Tibial artery (tissue), 4 donors: ENCODE measurements around the gene XPO5.

Experiments
- DNase-seq, 2 donors: peaks; one replicate each; pipeline ENCODE4 v3.0.0-alpha.2; 2019
- H3K27ac ChIP-seq, 2 donors: fragments of 200-600 bp; sonication (generic) in 1 of 2; 1 replicate in 1 of 2; 2 replicates in 1 of 2; pipeline ENCODE4 v1.5.1; 2018 to 2019; ENCODE audit warnings: mild to moderate bottlenecking in 1 of 2
- H3K27me3 ChIP-seq, 2 donors: fragments of 200-600 bp; sonication (generic) in 1 of 2; one replicate each; pipeline versions ENCODE4 v1.5.1 to v1.6.0; 2016 to 2019
- H3K36me3 ChIP-seq, 3 donors: fragments of 200-600 bp; sonication (generic) in 2 of 3; one replicate each; pipeline ENCODE4 v1.5.1; 2016 to 2019; ENCODE audit warnings: mild to moderate bottlenecking in 2 of 3
- H3K4me1 ChIP-seq, 4 donors: fragments of 200-600 bp; sonication (generic) in 2 of 4; 1 replicate in 3 of 4; 2 replicates in 1 of 4; pipeline ENCODE4 v1.5.1; 2016 to 2019
- H3K4me3 ChIP-seq, 2 donors: fragments of 200-600 bp; sonication (generic) in 1 of 2; 1 replicate in 1 of 2; 2 replicates in 1 of 2; pipeline ENCODE4 v1.5.1; 2018 to 2019; ENCODE audit warnings: mild to moderate bottlenecking in 2 of 2
- H3K9me3 ChIP-seq, 3 donors: fragments of 200-600 bp; sonication (generic) in 1 of 3; one replicate each; pipeline ENCODE4 v1.5.1; 2016 to 2019
- intact Hi-C: fragments of 100-400 bp; cut with DNase I; formaldehyde crosslinking; loops from one replicate; pipeline ENCODE4 v1.15.0; 2023; ENCODE audit warnings: low total_unique reads
- TF ChIP-seq, protein P1 (sequence below), 2 experiments: fragments of 200-600 bp in 1 of 2; fragments of 450-650 bp in 1 of 2; IDR thresholded peaks; one replicate each; pipeline ENCODE4 v1.5.1; 2017 to 2019; ENCODE audit warnings: antibody characterized with exemption in 2 of 2, mild to moderate bottlenecking in 1 of 2, moderate library complexity in 1 of 2

The XPO5 gene

DNA sequence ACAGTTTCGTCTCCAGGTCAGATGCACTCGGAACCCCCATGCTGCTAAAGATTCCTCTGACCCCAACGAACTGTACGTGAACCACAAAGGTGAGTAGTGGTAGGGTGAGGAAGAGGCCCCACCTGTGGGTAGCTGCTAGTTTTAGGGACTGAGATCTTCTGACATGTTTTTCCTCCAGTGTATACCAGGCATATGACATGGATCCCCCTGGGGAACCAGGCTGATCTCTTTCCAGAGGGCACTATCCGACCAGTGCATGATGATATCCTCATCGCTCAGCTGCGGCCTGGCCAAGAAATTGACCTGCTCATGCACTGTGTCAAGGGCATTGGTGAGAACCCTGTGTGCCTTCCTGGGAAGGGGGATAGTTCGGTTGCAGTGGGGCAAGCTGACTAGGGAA lies 55.7 kb downstream of the XPO5 start:
- intact Hi-C loops, result no loop called here
- Histone ChIP-seq H3K4me1 (peaks cover 0 to 30% (median 25%) of the 10 kb centered on the region in 4 donors), H3K27me3 (no peaks in the 10 kb centered on the region), H3K9me3 (no peaks in the 10 kb centered on the region), H3K4me3 (no peak overlapping the region), H3K27ac (no peak overlapping the region), H3K36me3 (peaks cover 28 to 66% (median 59%) of the 10 kb centered on the region in 3 donors)
- DNase-seq, result no peak
- TF ChIP-seq, protein P1, sequence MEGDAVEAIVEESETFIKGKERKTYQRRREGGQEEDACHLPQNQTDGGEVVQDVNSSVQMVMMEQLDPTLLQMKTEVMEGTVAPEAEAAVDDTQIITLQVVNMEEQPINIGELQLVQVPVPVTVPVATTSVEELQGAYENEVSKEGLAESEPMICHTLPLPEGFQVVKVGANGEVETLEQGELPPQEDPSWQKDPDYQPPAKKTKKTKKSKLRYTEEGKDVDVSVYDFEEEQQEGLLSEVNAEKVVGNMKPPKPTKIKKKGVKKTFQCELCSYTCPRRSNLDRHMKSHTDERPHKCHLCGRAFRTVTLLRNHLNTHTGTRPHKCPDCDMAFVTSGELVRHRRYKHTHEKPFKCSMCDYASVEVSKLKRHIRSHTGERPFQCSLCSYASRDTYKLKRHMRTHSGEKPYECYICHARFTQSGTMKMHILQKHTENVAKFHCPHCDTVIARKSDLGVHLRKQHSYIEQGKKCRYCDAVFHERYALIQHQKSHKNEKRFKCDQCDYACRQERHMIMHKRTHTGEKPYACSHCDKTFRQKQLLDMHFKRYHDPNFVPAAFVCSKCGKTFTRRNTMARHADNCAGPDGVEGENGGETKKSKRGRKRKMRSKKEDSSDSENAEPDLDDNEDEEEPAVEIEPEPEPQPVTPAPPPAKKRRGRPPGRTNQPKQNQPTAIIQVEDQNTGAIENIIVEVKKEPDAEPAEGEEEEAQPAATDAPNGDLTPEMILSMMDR (IDR thresholded peaks at IDR 0.05), result no peak

DNA sequence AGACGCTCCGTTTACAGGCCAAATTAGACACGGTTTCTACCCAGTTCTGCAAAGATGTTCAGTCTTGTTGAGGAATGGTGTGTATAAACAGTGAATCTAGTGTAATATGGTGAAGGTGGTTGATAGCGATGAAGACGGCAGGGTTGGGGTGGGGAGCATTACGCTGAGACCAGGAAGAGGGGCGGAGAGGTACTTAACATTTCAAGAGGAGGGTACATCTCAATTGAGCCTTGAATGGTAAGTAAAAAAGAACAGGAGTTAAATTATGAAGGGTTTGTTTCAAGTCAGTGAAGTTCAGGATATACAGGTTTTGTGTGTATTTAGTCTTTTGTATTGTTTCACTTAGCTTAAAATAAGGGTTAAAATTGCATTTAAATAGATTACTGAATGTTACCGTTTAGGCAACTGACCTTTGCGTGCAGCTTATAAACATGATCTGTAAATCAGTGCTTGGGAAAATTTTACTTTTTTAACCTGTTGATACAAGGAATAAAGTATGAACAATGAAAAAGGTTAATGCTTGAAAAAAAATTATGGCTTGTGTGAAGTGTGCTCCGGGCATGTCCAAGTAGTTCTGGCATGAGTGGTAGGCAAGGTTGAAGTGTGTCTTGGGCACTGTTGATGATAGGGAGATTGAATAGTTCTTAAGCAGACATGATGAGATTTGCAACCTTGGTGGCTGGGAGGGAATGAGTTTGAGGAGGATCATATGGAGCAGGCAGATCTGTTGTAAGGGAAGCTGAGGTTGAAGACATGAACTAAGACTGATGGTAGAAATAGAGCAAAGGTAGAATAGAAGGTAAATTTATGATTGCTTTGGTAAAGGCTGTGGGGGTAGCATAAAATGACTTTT lies 58.1 kb downstream of the XPO5 start:
- TF ChIP-seq, protein P1 (IDR thresholded peaks at IDR 0.05), result no peak
- Histone ChIP-seq H3K9me3 (no peaks in the 10 kb centered on the region), H3K4me3 (peak overlapping the region; percentile 60 to 85), H3K27ac (peak overlapping the region; percentile 79 to 85), H3K27me3 (no peaks in the 10 kb centered on the region), H3K4me1 (peaks cover 0 to 43% (median 30%) of the 10 kb centered on the region in 4 donors), H3K36me3 (peaks cover 23 to 64% (median 49%) of the 10 kb centered on the region in 3 donors)
- no peak for DNase-seq
- intact Hi-C loops, result no loop called here

DNA sequence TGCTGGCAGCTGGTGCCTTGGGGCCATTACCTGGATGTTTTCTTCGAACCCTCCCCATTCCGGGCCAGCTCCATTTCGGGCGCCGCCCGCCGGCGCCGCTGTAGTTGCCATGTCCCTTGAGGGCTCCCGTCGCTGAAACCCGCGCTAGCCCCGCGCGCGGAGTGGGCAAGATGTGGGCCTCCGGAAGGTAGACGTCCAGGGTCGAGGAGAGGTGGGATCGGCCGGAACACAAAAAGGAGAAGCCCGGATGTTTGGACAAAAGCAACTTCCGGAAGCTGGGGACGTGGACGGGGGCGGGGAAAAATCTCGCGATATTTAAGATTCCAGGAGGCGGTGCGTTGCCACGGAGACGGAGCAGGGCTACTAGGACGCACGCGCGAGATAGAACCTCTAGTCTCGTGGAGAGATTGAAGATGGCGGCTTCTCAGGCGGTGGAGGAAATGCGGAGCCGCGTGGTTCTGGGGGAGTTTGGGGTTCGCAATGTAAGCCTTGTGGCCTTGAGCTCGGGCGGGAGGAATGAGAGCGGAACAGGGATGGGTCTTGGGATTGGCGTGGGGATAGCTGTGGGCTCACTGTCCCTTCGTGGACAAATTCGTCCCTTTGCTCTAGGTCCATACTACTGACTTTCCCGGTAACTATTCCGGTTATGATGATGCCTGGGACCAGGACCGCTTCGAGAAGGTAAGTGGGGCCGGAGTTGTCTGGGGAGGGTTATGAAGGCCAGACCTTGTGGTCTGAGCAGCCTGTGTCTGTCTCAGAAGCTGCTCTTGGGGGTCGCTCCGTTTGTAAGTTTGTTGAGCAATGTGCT lies 58.9 kb downstream of the XPO5 start, which contains the start of the genes POLR1C and YIPF3:
Gene POLR1C (plus strand): TSS at position 393 of the 808 bp plus-strand sequence. CDS start 21 bp downstream, at position 414.
Gene YIPF3 (minus strand): TSS at position 230 of the 808 bp plus-strand sequence. CDS start 119 bp downstream, at position 111.
- intact Hi-C loops, result no loop called here

DNA sequence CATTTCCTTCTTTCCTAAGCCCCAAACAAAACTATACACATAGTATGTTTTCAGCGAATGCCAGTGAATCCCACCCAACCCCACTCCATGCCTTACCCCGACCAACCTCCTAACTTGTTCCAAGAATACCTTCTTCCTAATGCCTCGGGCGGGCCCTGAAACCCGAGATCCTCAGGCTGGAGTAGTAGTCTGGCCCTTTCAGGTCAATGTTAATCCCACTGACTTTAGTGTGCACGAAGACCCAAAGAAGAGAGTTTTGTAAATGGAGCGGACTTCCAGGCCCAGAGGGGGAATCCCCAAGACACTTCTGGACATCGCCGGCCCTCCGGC lies 59.5 kb downstream of the XPO5 start:
- Histone ChIP-seq H3K36me3 (peaks cover 24 to 64% (median 49%) of the 10 kb centered on the region in 3 donors), H3K4me1 (peaks cover 0 to 43% (median 30%) of the 10 kb centered on the region in 4 donors), H3K4me3 (peak overlapping the region; percentile 60 to 85), H3K27ac (peak overlapping the region; percentile 79 to 85), H3K9me3 (no peaks in the 10 kb centered on the region), H3K27me3 (no peaks in the 10 kb centered on the region)
- intact Hi-C loops, result no loop called here
- no peak for DNase-seq
- TF ChIP-seq, protein P1 (IDR thresholded peaks at IDR 0.05), result no peak

More for the DNA sequence above, 58.9 kb downstream of the XPO5 start, which contains the start of the genes POLR1C and YIPF3:
- peaks cover 0 to 43% (median 30%) of the 10 kb centered on the region in 4 donors for H3K4me1 ChIP-seq
- peaks cover 22 to 64% (median 49%) of the 10 kb centered on the region in 3 donors for H3K36me3 ChIP-seq
- TF ChIP-seq, protein P1 (IDR thresholded peaks at IDR 0.05), result no peak
- no peaks in the 10 kb centered on the region for H3K27me3 ChIP-seq
- H3K9me3 ChIP-seq, result no peaks in the 10 kb centered on the region
- peak; percentile 97 to 99 for DNase-seq
- H3K4me3 ChIP-seq, result peak within 1 kb of the TSS; percentile 60 to 85
- peak within 1 kb of the TSS; percentile 79 to 85 for H3K27ac ChIP-seq

DNA sequence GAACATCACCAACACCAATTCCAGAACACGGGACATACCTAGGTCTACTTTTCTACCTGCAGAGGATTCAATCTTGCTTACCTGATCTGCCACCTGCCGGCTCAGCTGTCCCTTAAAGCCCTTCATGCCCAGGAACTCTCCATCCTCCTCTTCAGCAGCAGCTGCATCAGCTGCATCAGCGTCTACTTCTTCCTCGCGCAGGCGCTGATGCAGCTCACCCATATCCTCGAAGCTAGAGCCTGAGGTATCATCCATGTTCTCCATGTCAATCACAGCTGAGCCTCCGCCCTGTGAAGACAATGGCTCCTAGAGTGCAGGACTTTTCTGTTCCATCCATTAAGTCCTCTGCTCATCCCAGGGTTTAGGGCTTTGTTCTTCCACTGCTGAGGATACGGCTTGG lies 60.0 kb downstream of the XPO5 start:
- no peak for DNase-seq
- peak overlapping the region; percentile 79 to 85 for H3K27ac ChIP-seq
- intact Hi-C loops, result no loop called here
- H3K4me3 ChIP-seq, result peak overlapping the region; percentile 60 to 85
- peaks cover 29 to 63% (median 47%) of the 10 kb centered on the region in 3 donors for H3K36me3 ChIP-seq
- H3K4me1 ChIP-seq, result peaks cover 0 to 45% (median 32%) of the 10 kb centered on the region in 4 donors
- no peaks in the 10 kb centered on the region for H3K27me3 ChIP-seq
- H3K9me3 ChIP-seq, result no peaks in the 10 kb centered on the region
- TF ChIP-seq, protein P1 (IDR thresholded peaks at IDR 0.05), result no peak
